GM13976 (cell line): ENCODE results near the gene TNFRSF1B.
A peak's percentile ranks its signal among the peaks of the same experiment; 100 is the strongest.

ENCODE experiments used
- DNase-seq: peaks from one replicate; pipeline ENCODE4 v3.0.0; 2012; ENCODE audit warnings: low spot score
- CTCF ChIP-seq: IDR thresholded peaks from 2 replicates; pipeline ENCODE4 v1.5.1; 2012; ENCODE audit warnings: borderline replicate concordance, mild to moderate bottlenecking; ENCODE audit not compliant: insufficient read depth; ENCODE audit errors: extremely low read depth, missing control alignments, control extremely low read depth
- in situ Hi-C: fragments of 300-500 bp; cut with MboI; formaldehyde crosslinking; loops from one replicate; pipeline ENCODE4 v1.12.0; 2022; ENCODE audit warnings: low sequenced_read_pairs, mixed read lengths, inconsistent platforms; ENCODE audit not compliant: unreplicated experiment

The TNFRSF1B gene

DNA sequence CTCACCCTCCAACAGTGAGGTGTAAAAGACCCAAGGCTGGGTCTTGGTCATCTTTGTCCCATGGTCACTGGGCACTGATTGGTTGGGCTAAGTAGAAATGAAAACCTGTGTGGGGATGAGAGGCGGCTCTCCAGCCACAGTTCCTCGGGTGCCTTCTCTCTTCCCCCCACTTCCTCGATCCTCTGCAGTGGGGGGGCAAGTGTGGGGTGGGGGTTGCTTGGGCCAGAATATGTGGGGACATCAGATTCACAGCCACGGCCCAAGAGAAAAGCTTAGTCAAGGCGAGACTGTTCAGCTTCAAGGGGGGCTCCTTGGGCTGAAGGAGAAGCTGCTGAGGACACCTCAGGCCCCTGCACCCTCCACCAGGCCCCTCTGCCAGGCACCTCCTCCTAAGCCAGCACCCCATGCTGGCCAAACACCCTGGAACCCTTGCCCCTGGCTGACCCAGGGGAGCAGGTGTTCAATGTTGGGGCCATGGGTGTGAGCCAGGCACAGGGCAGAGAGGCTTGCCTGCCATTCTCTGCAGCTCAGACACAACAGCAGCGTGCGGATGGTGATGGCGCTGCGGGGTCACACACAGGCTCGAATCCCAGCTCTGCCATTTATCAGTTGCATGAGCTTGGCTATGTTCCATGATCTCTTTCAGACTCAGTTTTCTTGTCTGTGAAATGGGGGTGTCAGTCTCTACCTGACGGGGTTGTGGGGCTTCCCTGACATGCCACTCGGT, 21.0 kb upstream of the TNFRSF1B start:
- in situ Hi-C loops = no loop called here
- TF ChIP-seq CTCF = no peak
- no peak for DNase-seq

DNA sequence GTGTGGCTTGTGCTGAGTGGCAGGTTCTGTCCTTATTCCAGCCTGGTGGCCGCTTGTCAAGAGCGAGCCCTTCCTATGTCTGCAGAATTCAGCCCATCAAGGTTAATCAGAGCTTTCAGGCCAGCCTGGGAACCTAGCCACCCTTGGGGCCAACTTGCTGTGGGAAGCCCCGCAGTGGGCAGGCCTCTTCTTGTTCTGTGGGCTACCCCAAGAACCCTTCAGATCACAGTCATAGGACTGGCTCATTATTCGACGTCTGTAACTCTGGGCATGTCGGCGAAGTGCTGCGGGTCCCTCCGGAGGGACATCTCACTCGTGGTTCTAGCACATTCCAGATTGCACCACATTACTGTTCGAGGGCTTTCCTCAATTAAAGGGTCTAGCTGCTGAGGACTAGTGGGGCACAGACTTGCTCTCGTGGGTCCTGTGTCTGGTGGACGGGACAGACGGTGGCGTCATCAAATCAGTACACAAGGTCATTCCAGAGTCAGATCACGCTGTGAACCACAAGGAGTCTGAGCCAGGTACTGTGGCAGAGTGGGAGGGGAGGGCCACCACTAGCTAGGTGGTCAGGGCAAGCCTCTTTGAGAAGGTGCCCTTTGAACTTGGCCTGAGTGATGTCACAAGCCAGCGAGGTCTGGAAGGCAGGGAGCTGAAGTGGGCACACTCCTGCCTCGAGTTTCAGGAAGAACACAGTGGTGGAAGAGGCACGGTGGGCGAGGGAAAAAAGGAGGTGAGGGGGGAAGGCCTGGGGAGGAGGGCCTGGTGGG, 20.3 kb upstream of the TNFRSF1B start:
- in situ Hi-C loops = no loop called here
- DNase-seq = no peak
- no peak for TF ChIP-seq CTCF

- in situ Hi-C loops = no loop called here
- TF ChIP-seq CTCF = no peak
- no peak for DNase-seq
These were observed 19.5 kb upstream of the TNFRSF1B start for GRCh38 chr1:12147201-12147701.

DNA sequence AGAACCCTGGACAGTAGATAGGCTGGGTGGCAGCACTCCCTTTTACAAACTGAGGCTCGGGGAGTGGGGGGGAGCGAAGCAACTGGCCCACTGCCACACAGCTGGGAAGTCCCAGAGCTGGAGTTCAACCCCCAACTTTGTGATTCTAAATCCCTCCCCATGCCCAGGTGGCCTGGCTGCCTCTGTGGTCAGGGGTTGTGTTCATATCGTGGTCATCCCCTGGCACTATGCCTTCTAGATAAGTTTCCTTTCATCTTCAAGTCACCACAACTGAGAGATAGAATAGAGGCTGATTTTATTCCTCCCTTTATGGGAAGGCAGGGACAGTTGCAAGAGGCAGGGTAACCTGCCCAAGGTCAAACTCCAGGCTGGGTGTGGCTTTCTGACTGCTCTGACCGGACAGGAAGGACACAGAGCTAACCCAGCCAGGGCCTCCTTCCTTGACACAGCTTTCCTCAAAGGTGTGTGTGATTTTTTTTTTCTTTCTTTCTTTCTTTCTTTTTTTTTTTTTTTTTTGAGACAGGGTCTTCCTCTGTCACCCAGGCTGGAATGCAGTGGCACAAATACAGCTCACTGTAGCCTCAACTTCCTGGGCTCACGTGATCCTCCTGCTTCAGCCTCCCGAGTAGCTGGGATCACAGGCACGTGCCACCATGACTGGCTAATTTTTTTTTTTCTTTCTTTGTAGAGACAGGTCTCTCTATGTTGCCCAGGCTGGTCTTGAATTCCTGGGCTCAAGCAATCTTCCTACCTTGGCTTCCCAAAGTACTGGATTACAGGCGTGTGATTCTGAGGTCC, 18.4 kb upstream of the TNFRSF1B start:
- DNase-seq = no peak
- in situ Hi-C loops = no loop called here
- TF ChIP-seq CTCF = no peak

GRCh38 chr1:12148958-12149790, 17.6 kb upstream of the TNFRSF1B start:
- in situ Hi-C loops = no loop called here
- peak; percentile 69 for DNase-seq
- TF ChIP-seq CTCF = no peak

DNA sequence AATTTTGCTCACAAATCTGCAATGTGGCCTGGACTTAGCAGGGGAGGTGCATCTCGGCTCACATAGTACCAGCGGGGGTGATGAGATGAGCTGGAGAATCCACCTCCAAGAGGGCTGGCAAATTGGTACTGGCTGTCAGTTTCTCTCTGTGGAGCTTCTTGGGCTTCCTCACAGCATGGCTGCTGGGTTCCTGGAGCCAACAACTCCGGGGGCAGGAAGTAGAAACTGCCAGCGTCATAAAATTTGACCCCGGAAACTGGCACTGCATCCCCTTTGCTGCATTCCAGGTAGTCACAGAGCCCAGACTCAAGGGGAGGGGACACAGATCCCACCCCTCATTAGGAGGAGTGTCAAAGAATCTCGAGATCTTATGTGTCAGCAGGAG, 17.0 kb upstream of the TNFRSF1B start:
- in situ Hi-C loops = no loop called here
- TF ChIP-seq CTCF = no peak
- no peak for DNase-seq
